GM18951 (cell line): Measurements from ENCODE around the gene CLUH.

Experiments used
- POLR2A ChIP-seq: IDR thresholded peaks from 4 replicates; pipeline ENCODE4 v1.6.1; 2011; ENCODE audit warnings: mild to moderate bottlenecking; ENCODE audit not compliant: insufficient read length, insufficient read depth; ENCODE audit errors: extremely low read depth
- in situ Hi-C: fragments of 300-500 bp; cut with MboI; formaldehyde crosslinking; loops from one replicate; pipeline ENCODE4 v1.12.0; 2022; ENCODE audit warnings: low sequenced_read_pairs, mixed read lengths, inconsistent platforms; ENCODE audit not compliant: unreplicated experiment

The CLUH gene

GRCh38 chr17:2711608-2712299 is at the start of gene CLUH:
Gene CLUH (minus strand): TSS chr17:2711764. CDS start chr17:2711661, 103 bp downstream.
- TF ChIP-seq POLR2A = peak; percentile 82
- in situ Hi-C loops = no loop called here

- in situ Hi-C loops = no loop called here
- TF ChIP-seq POLR2A = no peak
Observed at GRCh38 chr17:2758870-2759269, 47.3 kb upstream of the CLUH start.

GRCh38 chr17:2755891-2756724 is 44.5 kb upstream of the CLUH start:
- in situ Hi-C loops = no loop called here

GRCh38 chr17:2751491-2751890 is 39.9 kb upstream of the CLUH start:
- no peak for TF ChIP-seq POLR2A
- in situ Hi-C loops = no loop called here

More at GRCh38 chr17:2755891-2756724, 44.5 kb upstream of the CLUH start:
- no peak for TF ChIP-seq POLR2A

- no peak for TF ChIP-seq POLR2A
- in situ Hi-C loops = no loop called here
Observed at GRCh38 chr17:2750721-2751120, 39.2 kb upstream of the CLUH start.

- in situ Hi-C loops = no loop called here
Observed at GRCh38 chr17:2749784-2750181, 38.2 kb upstream of the CLUH start.

GRCh38 chr17:2749058-2749783 is 37.7 kb upstream of the CLUH start, which contains the start of gene CCDC92B:
Gene CCDC92B (minus strand): TSS chr17:2749652. CDS start chr17:2735145, 14,507 bp downstream.
- no peak for TF ChIP-seq POLR2A
- in situ Hi-C loops = no loop called here

More at GRCh38 chr17:2749784-2750181, 38.2 kb upstream of the CLUH start:
- TF ChIP-seq POLR2A = no peak

GRCh38 chr17:2745317-2746037 is 33.9 kb upstream of the CLUH start:
- in situ Hi-C loops = no loop called here
- TF ChIP-seq POLR2A = no peak

GRCh38 chr17:2737693-2738092 is 26.1 kb upstream of the CLUH start:
- in situ Hi-C loops = no loop called here
- no peak for TF ChIP-seq POLR2A

GRCh38 chr17:2736956-2737355 is 25.4 kb upstream of the CLUH start:
- in situ Hi-C loops = no loop called here

GRCh38 chr17:2735896-2736295 is 24.3 kb upstream of the CLUH start:
- in situ Hi-C loops = no loop called here
- TF ChIP-seq POLR2A = no peak

More at GRCh38 chr17:2736956-2737355, 25.4 kb upstream of the CLUH start:
- TF ChIP-seq POLR2A = no peak

- in situ Hi-C loops = no loop called here
- TF ChIP-seq POLR2A = no peak
Observed at GRCh38 chr17:2734939-2735338, 23.4 kb upstream of the CLUH start.
